ENCODE results near the gene WASF3. TPM values are rescaled to one million over a fixed set of nuclear protein-coding genes. Genes with fewer than 3 reads are reported as not detected.

Gene WASF3
- total RNA-seq, 1 donor from 2014 or later, result 106 TPM

- no peak for DNase-seq (ENCODE audit: low spot score)
- H3K27me3 Mint-ChIP-seq (ENCODE audit: insufficient read depth, low read depth), result no peaks in the 10 kb centered on the region
- H3F3A ChIP-seq (ENCODE audit: low read depth), result no peaks in the 10 kb centered on the region
Observed at GRCh38 chr13:26541678-26542568, 15.6 kb upstream of the WASF3 start.

GRCh38 chr13:26544707-26545106, 12.8 kb upstream of the WASF3 start:
- DNase-seq (ENCODE audit: low spot score), result no peak
- H3K4me1 Mint-ChIP-seq, result no peaks in the 10 kb centered on the region
- no peaks in the 10 kb centered on the region for H4K20me1 ChIP-seq (ENCODE audit: low read depth)
- H3K27ac ChIP-seq, result no peak overlapping the region
- peaks cover 6% of the 10 kb centered on the region for H3K4me1 ChIP-seq
- no peak overlapping the region for H2AFZ ChIP-seq (replicated peaks)
- no peak for TF ChIP-seq EZH2 (IDR thresholded peaks at IDR 0.05)
- TF ChIP-seq EZH2phosphoT487 (IDR thresholded peaks at IDR 0.05), result no peak
- no peak for TF ChIP-seq CTCF (IDR thresholded peaks at IDR 0.05)
- H3K36me3 ChIP-seq, result no peaks in the 10 kb centered on the region
- H3K79me2 ChIP-seq (ENCODE audit: low read depth), result no peaks in the 10 kb centered on the region
- no peaks in the 10 kb centered on the region for H3F3A ChIP-seq (ENCODE audit: low read depth)
- no peak overlapping the region for H3K4me3 Mint-ChIP-seq
- H3K9ac ChIP-seq, result no peak overlapping the region
- H3K27me3 ChIP-seq, result no peaks in the 10 kb centered on the region
- no peaks in the 10 kb centered on the region for H3K36me3 Mint-ChIP-seq
- H3K4me3 ChIP-seq, result no peak overlapping the region
- H3K4me2 ChIP-seq, result no peak overlapping the region
- no peaks in the 10 kb centered on the region for H3K27me3 Mint-ChIP-seq (ENCODE audit: insufficient read depth, low read depth)
- no peaks in the 10 kb centered on the region for H3K9me3 ChIP-seq (ENCODE audit: low read depth)
- no peak overlapping the region for H3K27ac Mint-ChIP-seq
- H3K9me3 Mint-ChIP-seq, result no peaks in the 10 kb centered on the region

More at GRCh38 chr13:26541678-26542568, 15.6 kb upstream of the WASF3 start:
- TF ChIP-seq EZH2phosphoT487 (IDR thresholded peaks at IDR 0.05) (no peak), CTCF (IDR thresholded peaks at IDR 0.05) (no peak), EZH2 (IDR thresholded peaks at IDR 0.05) (no peak)
- H3K4me1 ChIP-seq, result peaks cover 11% of the 10 kb centered on the region
- Mint-ChIP-seq H3K9me3 (no peaks in the 10 kb centered on the region), H3K4me1 (no peaks in the 10 kb centered on the region), H3K27ac (no peak overlapping the region), H3K36me3 (no peaks in the 10 kb centered on the region), H3K4me3 (no peak overlapping the region)
- H3K79me2 ChIP-seq (ENCODE audit: low read depth), result no peaks in the 10 kb centered on the region
- no peak overlapping the region for H3K27ac ChIP-seq
- H3K9me3 ChIP-seq (ENCODE audit: low read depth), result no peaks in the 10 kb centered on the region
- no peaks in the 10 kb centered on the region for H3K27me3 ChIP-seq
- H3K4me2 ChIP-seq, result no peak overlapping the region
- H3K4me3 ChIP-seq, result no peak overlapping the region
- no peaks in the 10 kb centered on the region for H4K20me1 ChIP-seq (ENCODE audit: low read depth)
- H3K36me3 ChIP-seq, result no peaks in the 10 kb centered on the region
- H3K9ac ChIP-seq, result no peak overlapping the region
- H2AFZ ChIP-seq (replicated peaks), result no peak overlapping the region

- no peaks in the 10 kb centered on the region for H3K9me3 ChIP-seq (ENCODE audit: low read depth)
- no peaks in the 10 kb centered on the region for H3K79me2 ChIP-seq (ENCODE audit: low read depth)
- H3F3A ChIP-seq (ENCODE audit: low read depth), result no peaks in the 10 kb centered on the region
- peaks cover 6% of the 10 kb centered on the region for H3K4me1 ChIP-seq
- no peak overlapping the region for H3K9ac ChIP-seq
- no peak overlapping the region for H2AFZ ChIP-seq (replicated peaks)
- H4K20me1 ChIP-seq (ENCODE audit: low read depth), result no peaks in the 10 kb centered on the region
- no peak overlapping the region for H3K4me2 ChIP-seq
- Mint-ChIP-seq H3K27ac (no peak overlapping the region), H3K36me3 (no peaks in the 10 kb centered on the region), H3K4me1 (no peaks in the 10 kb centered on the region), H3K4me3 (no peak overlapping the region), H3K27me3 (ENCODE audit: insufficient read depth, low read depth) (no peaks in the 10 kb centered on the region), H3K9me3 (no peaks in the 10 kb centered on the region)
- TF ChIP-seq EZH2phosphoT487 (IDR thresholded peaks at IDR 0.05) (no peak), CTCF (IDR thresholded peaks at IDR 0.05) (no peak), EZH2 (IDR thresholded peaks at IDR 0.05) (no peak)
- no peaks in the 10 kb centered on the region for H3K36me3 ChIP-seq
- H3K27me3 ChIP-seq, result no peaks in the 10 kb centered on the region
- DNase-seq (ENCODE audit: low spot score), result no peak
- no peak overlapping the region for H3K27ac ChIP-seq
- no peak overlapping the region for H3K4me3 ChIP-seq
Observed at GRCh38 chr13:26548205-26548765, 9.2 kb upstream of the WASF3 start.
